Natural killer cell (primary cell): ENCODE data around the gene UGT1A8. TPM values are rescaled to one million over a fixed set of nuclear protein-coding genes. Genes with fewer than 3 reads are reported as not detected.

ENCODE experiments used
- ATAC-seq, 3 donors: fragments of 150-1000 bp in 2 of 3; fragments of 200-7000 bp in 1 of 3; cut with Tn5 transposase; 1 replicate in 1 of 3; 2 replicates in 2 of 3; pipeline ENCODE4 v1.10.0; 2021; ENCODE audit warnings: mild to moderate bottlenecking in 2 of 3, moderate library complexity in 2 of 3
- DNase-seq, 2 donors: peaks; one replicate each; pipeline versions ENCODE4 v3.0.0 to v3.0.0-alpha.2; 2013 to 2021; ENCODE audit warnings: mixed read lengths in 1 of 2
- H3K27ac ChIP-seq: one replicate; pipeline ENCODE4 v1.5.1; 2013; ENCODE audit warnings: mild to moderate bottlenecking, low read length
- H3K27me3 ChIP-seq: one replicate; pipeline ENCODE4 v1.6.1; 2013; ENCODE audit warnings: low read length; ENCODE audit not compliant: control insufficient read depth, insufficient read depth
- H3K36me3 ChIP-seq: one replicate; pipeline ENCODE4 v1.6.1; 2013; ENCODE audit warnings: low read length; ENCODE audit not compliant: control insufficient read depth, insufficient read depth
- H3K4me1 ChIP-seq: one replicate; pipeline ENCODE4 v1.6.1; 2013; ENCODE audit warnings: low read length; ENCODE audit not compliant: control insufficient read depth, insufficient read depth
- H3K4me3 ChIP-seq: one replicate; pipeline ENCODE4 v1.5.1; 2013; ENCODE audit warnings: low read length
- H3K9me3 ChIP-seq: one replicate; pipeline ENCODE4 v1.6.1; 2013; ENCODE audit warnings: low read length; ENCODE audit not compliant: control insufficient read depth, insufficient read depth
- H3K27ac Mint-ChIP-seq, 2 donors: one replicate each; pipeline ENCODE4 v1.8.0; 2022; ENCODE audit warnings: mild to moderate bottlenecking in 2 of 2, mixed read lengths in 2 of 2, moderate library complexity in 1 of 2
- H3K27me3 Mint-ChIP-seq, 2 donors: one replicate each; pipeline ENCODE4 v1.8.0; 2022; ENCODE audit warnings: low read depth in 2 of 2, mixed read lengths in 2 of 2
- H3K36me3 Mint-ChIP-seq: one replicate; pipeline ENCODE4 v1.8.0; 2022; ENCODE audit warnings: mixed read lengths
- H3K4me1 Mint-ChIP-seq, 2 donors: one replicate each; pipeline ENCODE4 v1.8.0; 2022; ENCODE audit warnings: mixed read lengths in 2 of 2
- H3K4me3 Mint-ChIP-seq: one replicate; pipeline ENCODE4 v1.8.0; 2022; ENCODE audit warnings: mild to moderate bottlenecking, moderate library complexity, mixed read lengths
- H3K9me3 Mint-ChIP-seq, 2 donors: one replicate each; pipeline ENCODE4 v1.8.0; 2022; ENCODE audit warnings: mixed read lengths in 2 of 2
- WGBS: methylation state at CpG from one replicate; pipeline ENCODE4 v1.1.7; 2013; ENCODE audit warnings: missing lambda C conversion rate; ENCODE audit not compliant: insufficient coverage; 5-methylcytosine and 5-hydroxymethylcytosine counted together
- intact Hi-C: fragments of 100-400 bp; cut with micrococcal nuclease; formaldehyde crosslinking; loops from one replicate; pipeline ENCODE4 v1.14.2; 2022
- total RNA-seq, 4 donors: library from RNA; stranded (reverse); fragments of 120-200 nt in 1 of 4; gene quantifications; one replicate each; pipeline versions ENCODE4 v1.2.3 to v1.2.4, GENCODE V29; 2013 to 2022
- TF ChIP-seq, protein P1 (sequence below): fragments of 200-600 bp; IDR thresholded peaks from one replicate; pipeline ENCODE4 v1.8.0; 2022; ENCODE audit warnings: antibody characterized with exemption

Gene UGT1A8
- total RNA-seq, 3 donors from 2014 or later (not counting 1 experiment from before 2014, with no cell fraction given) = not detected

DNA sequence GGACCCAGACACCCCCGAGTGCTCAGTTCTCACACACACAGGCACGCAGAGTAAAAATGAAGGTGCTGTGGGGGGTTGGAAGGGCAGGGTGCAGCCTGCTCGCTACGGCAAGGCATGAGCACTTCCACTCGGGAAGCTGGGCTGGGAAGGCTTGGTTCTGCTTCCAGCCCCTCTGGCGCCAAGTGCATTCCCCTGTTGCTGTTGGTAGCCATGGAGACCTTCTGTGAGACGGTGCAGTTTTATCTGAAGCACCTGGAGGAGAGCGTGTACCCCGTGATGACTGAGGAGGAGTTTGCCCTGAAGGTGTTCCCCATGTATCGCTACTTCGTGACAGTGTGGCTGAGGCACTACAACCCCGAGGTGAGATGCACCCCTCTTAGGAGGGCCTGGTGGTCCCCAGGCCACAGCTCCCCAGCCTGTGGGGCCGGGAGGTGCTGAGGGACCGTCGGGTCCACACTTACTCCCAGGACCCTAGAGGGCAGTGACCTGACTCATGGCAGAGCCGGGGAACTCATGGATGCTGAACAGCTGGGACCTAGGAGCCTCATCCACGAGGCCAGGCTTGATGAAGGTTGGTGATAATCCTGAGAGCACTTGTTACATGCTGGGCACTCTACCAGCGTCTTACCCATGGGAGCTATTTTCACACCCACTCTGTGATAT, 176.2 kb downstream of the UGT1A8 start:
- Histone ChIP-seq H3K27me3 (no peaks in the 10 kb centered on the region), H3K4me1 (no peaks in the 10 kb centered on the region), H3K27ac (no peak overlapping the region), H3K36me3 (no peaks in the 10 kb centered on the region), H3K9me3 (no peaks in the 10 kb centered on the region), H3K4me3 (no peak overlapping the region)
- H3K4me3 Mint-ChIP-seq = no peak overlapping the region
- H3K4me1 Mint-ChIP-seq = no peaks in the 10 kb centered on the region
- H3K9me3 Mint-ChIP-seq = no peaks in the 10 kb centered on the region
- intact Hi-C loops = no loop called here
- no peaks in the 10 kb centered on the region for H3K36me3 Mint-ChIP-seq
- H3K27me3 Mint-ChIP-seq = no peaks in the 10 kb centered on the region
- ATAC-seq (no peak), DNase-seq (no peak)
- H3K27ac Mint-ChIP-seq = no peak overlapping the region
- TF ChIP-seq, protein P1, sequence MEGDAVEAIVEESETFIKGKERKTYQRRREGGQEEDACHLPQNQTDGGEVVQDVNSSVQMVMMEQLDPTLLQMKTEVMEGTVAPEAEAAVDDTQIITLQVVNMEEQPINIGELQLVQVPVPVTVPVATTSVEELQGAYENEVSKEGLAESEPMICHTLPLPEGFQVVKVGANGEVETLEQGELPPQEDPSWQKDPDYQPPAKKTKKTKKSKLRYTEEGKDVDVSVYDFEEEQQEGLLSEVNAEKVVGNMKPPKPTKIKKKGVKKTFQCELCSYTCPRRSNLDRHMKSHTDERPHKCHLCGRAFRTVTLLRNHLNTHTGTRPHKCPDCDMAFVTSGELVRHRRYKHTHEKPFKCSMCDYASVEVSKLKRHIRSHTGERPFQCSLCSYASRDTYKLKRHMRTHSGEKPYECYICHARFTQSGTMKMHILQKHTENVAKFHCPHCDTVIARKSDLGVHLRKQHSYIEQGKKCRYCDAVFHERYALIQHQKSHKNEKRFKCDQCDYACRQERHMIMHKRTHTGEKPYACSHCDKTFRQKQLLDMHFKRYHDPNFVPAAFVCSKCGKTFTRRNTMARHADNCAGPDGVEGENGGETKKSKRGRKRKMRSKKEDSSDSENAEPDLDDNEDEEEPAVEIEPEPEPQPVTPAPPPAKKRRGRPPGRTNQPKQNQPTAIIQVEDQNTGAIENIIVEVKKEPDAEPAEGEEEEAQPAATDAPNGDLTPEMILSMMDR = no peak
- 86% methylated on average over 18 of the region's 18 CpGs for WGBS

DNA sequence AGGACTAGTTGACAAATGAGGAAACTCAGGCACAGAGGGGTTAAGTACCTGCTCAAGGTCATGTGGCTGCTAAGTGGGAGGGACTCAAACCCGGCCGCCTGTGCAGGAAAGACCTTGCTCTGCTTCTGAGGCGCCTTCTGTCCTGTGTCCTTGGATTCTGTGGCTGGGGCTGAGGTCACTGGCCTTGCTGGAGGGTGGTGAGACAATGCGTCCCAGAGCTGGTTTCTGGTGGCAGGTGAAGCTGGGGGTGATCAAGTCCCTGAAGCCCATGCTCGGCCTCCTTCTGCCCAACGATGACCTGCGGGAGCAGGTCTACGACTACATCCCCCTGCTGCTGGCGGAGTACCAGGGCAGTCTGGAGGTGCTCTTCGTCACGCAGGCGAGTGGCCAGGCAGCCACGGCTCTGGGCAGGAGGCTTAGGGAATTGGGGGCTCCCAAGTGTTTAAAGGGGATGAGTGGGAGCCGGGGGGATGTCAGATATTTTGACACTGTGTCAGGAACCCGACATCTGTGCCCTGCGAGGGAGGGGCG, 176.8 kb downstream of the UGT1A8 start:
- Histone ChIP-seq H3K4me1 (no peaks in the 10 kb centered on the region), H3K27me3 (no peaks in the 10 kb centered on the region), H3K27ac (no peak overlapping the region), H3K4me3 (no peak overlapping the region), H3K9me3 (no peaks in the 10 kb centered on the region), H3K36me3 (no peaks in the 10 kb centered on the region)
- TF ChIP-seq, protein P1 = no peak
- Mint-ChIP-seq H3K36me3 (no peaks in the 10 kb centered on the region), H3K9me3 (no peaks in the 10 kb centered on the region), H3K4me1 (no peaks in the 10 kb centered on the region), H3K27ac (no peak overlapping the region), H3K27me3 (peaks cover 0 to 2% of the 10 kb centered on the region in 2 donors), H3K4me3 (no peak overlapping the region)
- WGBS = 83% methylated on average over 17 of the region's 17 CpGs
- no peak for ATAC-seq
- intact Hi-C loops = no loop called here
- DNase-seq = no peak

DNA sequence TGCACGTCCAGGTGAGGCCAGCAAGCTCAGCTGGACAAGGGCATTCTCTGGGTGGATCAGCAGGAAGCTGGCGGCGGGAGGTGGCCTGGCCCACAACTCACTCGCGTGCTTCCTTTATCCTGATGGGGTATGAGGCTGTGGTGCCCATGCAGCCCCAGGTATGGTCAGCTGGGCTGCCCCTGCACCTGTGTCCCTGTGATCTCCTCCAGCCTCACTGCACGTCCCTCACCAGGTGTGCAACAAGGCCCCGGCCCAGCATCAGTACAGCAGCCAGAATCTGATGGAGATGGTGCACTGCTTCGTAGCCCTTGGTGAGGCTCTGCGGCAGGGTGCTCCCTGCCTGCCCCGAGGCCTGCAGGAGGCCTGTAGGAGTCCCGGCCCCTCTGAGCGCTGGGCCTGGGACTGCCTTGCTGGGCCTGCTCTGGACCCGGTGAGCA, 178.3 kb downstream of the UGT1A8 start:
- Histone ChIP-seq H3K4me1 (no peaks in the 10 kb centered on the region), H3K4me3 (no peak overlapping the region), H3K9me3 (no peaks in the 10 kb centered on the region), H3K27ac (no peak overlapping the region), H3K36me3 (no peaks in the 10 kb centered on the region), H3K27me3 (no peaks in the 10 kb centered on the region)
- no peaks in the 10 kb centered on the region for H3K36me3 Mint-ChIP-seq
- ATAC-seq (no peak), DNase-seq (no peak)
- H3K27ac Mint-ChIP-seq = no peak overlapping the region
- intact Hi-C loops = no loop called here
- H3K4me3 Mint-ChIP-seq = no peak overlapping the region
- WGBS = 91% methylated on average over 13 of the region's 13 CpGs
- no peaks in the 10 kb centered on the region for H3K9me3 Mint-ChIP-seq
- H3K4me1 Mint-ChIP-seq = no peaks in the 10 kb centered on the region
- peaks cover 0 to 3% of the 10 kb centered on the region in 2 donors for H3K27me3 Mint-ChIP-seq
- TF ChIP-seq, protein P1 = no peak

DNA sequence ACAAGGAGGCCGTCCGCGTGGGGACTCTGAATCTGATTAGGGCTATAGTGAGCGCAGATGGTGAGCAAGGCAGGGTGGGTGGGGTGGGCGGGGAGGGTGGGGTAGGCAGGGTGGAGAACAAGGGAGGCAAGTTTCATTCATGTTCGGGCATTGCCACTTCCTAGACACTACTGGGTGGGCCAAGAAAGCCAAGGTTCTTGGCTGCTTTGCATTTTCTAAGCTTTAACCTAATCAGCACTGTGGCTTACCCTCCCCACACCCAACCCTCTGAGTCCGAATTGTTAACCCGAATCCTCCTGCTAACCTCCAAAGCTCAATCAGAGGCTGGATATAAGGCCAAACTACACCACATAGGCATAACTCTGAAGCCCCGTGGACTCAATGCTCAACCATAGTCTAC, 178.8 kb downstream of the UGT1A8 start:
- Mint-ChIP-seq H3K9me3 (no peaks in the 10 kb centered on the region), H3K36me3 (no peaks in the 10 kb centered on the region), H3K4me3 (no peak overlapping the region), H3K4me1 (no peaks in the 10 kb centered on the region), H3K27ac (no peak overlapping the region), H3K27me3 (peaks cover 0 to 3% of the 10 kb centered on the region in 2 donors)
- no peaks in the 10 kb centered on the region for H3K27me3 ChIP-seq
- H3K36me3 ChIP-seq = no peaks in the 10 kb centered on the region
- no peak overlapping the region for H3K27ac ChIP-seq
- no peaks in the 10 kb centered on the region for H3K4me1 ChIP-seq
- 95% methylated on average over 8 of the region's 9 CpGs for WGBS
- H3K9me3 ChIP-seq = no peaks in the 10 kb centered on the region
- H3K4me3 ChIP-seq = no peak overlapping the region
- no peak for DNase-seq
- intact Hi-C loops = no loop called here
- TF ChIP-seq, protein P1 = no peak
- no peak for ATAC-seq
